ENCODE results near the gene STAG3. TPM values are rescaled to one million over a fixed set of nuclear protein-coding genes. Genes with fewer than 3 reads are reported as not detected.

The STAG3 gene
- total and polyA plus RNA-seq, 2 donors (not counting 3 experiments of a cell fraction or from before 2014, with no cell fraction given), result 0.29 to 1.4 TPM

GRCh38 chr7:100211342-100211780 is 33.6 kb downstream of the STAG3 start:
- BruUV-seq (replicated peaks), result no TSS peak
- Histone ChIP-seq H3K9ac (replicated peaks; ENCODE audit: extremely low read depth, insufficient read depth, low read length) (no peak overlapping the region), H3K36me3 (ENCODE audit: control insufficient read depth in 2 of 2, extremely low read depth in 1 of 2, insufficient read depth in 2 of 2, low read length in 2 of 2) (no peaks in the 10 kb centered on the region), H3K4me2 (ENCODE audit: insufficient read depth, low read length) (no peak overlapping the region), H3K27me3 (ENCODE audit: control insufficient read depth in 2 of 2, insufficient read depth in 2 of 2, low read length in 2 of 2) (peaks cover 14 to 22% of the 10 kb centered on the region in 2 experiments), H3K9me3 (replicated peaks; ENCODE audit: control insufficient read depth, insufficient read depth, low read length) (no peaks in the 10 kb centered on the region), H2AFZ (ENCODE audit: low read depth, low read length) (no peak overlapping the region), H4K20me1 (replicated peaks; ENCODE audit: control insufficient read depth, extremely low read depth, insufficient read depth, low read length) (no peaks in the 10 kb centered on the region), H3K27ac (ENCODE audit: insufficient read depth, low read depth, low read length) (no peak overlapping the region), H3K79me2 (ENCODE audit: control insufficient read depth, insufficient read depth, low read length) (no peaks in the 10 kb centered on the region), H3K4me1 (ENCODE audit: control insufficient read depth, extremely low read depth, insufficient read depth, low read length) (no peaks in the 10 kb centered on the region), H3K4me3 (replicated peaks in 1 of 3; ENCODE audit: insufficient read depth in 1 of 3, low read depth in 1 of 3, low read length in 3 of 3) (no peak overlapping the region), H3K9me1 (replicated peaks; ENCODE audit: control insufficient read depth, extremely low read depth, insufficient read depth, low read length) (no peaks in the 10 kb centered on the region)
- FAIRE-seq, result no peak
- ChIA-PET POLR2A (interaction anchor here (0.6 kb wide), 1 partner anchor 34 kb away, joined by 3 read pairs; the partner anchor contains the start of genes GPC2 and STAG3), CTCF (interaction anchor here (2.6 to 2.9 kb wide), 3 partner anchors 22 to 81 kb away, joined by 7 to 14 read pairs (median 13); no protein-coding TSS in a partner anchor)
- TF ChIP-seq GATA2 (IDR thresholded peaks at IDR 0.05; ENCODE audit: insufficient read depth, insufficient read length, low read depth, low read length) (no peak), JUN (IDR thresholded peaks at IDR 0.05; ENCODE audit: borderline replicate concordance, insufficient read depth, insufficient read length, low read depth) (no peak), CTCF (IDR thresholded peaks at IDR 0.05; ENCODE audit: extremely low read depth in 1 of 2, insufficient read depth in 1 of 2, low read depth in 1 of 2, low read length in 2 of 2) (no peak), MAX (IDR thresholded peaks at IDR 0.05; ENCODE audit: insufficient read depth, insufficient read length) (no peak), MYC (IDR thresholded peaks at IDR 0.05; ENCODE audit: low read depth, low read length) (no peak), FOS (IDR thresholded peaks at IDR 0.05; ENCODE audit: borderline replicate concordance, insufficient read depth, low read length) (no peak)
- intact Hi-C loops (cut with micrococcal nuclease), result loop anchor here (2.0 kb wide), 1 partner anchor 221 kb away; no protein-coding TSS in a partner anchor
- DNase-seq (ENCODE audit: low read depth, low spot score), result no peak
- dilution Hi-C loops (cut with MboI; ENCODE audit: extremely low pct_ligation_motif_present, low sequenced_read_pairs), result no loop called here

All from endothelial cell of umbilical vein (primary cell).